Muscle layer of duodenum (tissue), 2 donors: ENCODE results near the gene HDAC4.

Experiments used
- H3K27ac ChIP-seq: one replicate; pipeline ENCODE4 v1.7.0; 2013; ENCODE audit warnings: mild to moderate bottlenecking, low read length
- H3K27me3 ChIP-seq: one replicate; pipeline ENCODE4 v1.7.0; 2013; ENCODE audit warnings: low read depth, mild to moderate bottlenecking, control low read depth, low read length
- H3K36me3 ChIP-seq, 2 donors: one replicate each; pipeline ENCODE4 v1.7.0; 2013; ENCODE audit warnings: low read length in 2 of 2, control low read depth in 1 of 2, mild to moderate bottlenecking in 1 of 2; ENCODE audit not compliant: insufficient read depth in 2 of 2, control insufficient read depth in 1 of 2
- H3K4me1 ChIP-seq, 2 donors: one replicate each; pipeline ENCODE4 v1.7.0; 2013; ENCODE audit warnings: low read length in 2 of 2, mild to moderate bottlenecking in 2 of 2, control low read depth in 1 of 2, moderate library complexity in 1 of 2; ENCODE audit not compliant: insufficient read depth in 2 of 2, control insufficient read depth in 1 of 2
- H3K4me3 ChIP-seq, 2 donors: one replicate each; pipeline ENCODE4 v1.7.0; 2013; ENCODE audit warnings: low read length in 2 of 2, low read depth in 1 of 2, mild to moderate bottlenecking in 1 of 2
- H3K9me3 ChIP-seq, 2 donors: one replicate each; pipeline ENCODE4 v1.7.0; 2013; ENCODE audit warnings: low read length in 2 of 2, control low read depth in 1 of 2, mild to moderate bottlenecking in 1 of 2; ENCODE audit not compliant: control insufficient read depth in 1 of 2
- donor health status: healthy.

Gene HDAC4

GRCh38 chr2:239307921-239308613 is 92.8 kb downstream of the HDAC4 start:
- Histone ChIP-seq H3K27ac (peak overlapping the region; percentile 68), H3K9me3 (no peaks in the 10 kb centered on the region), H3K4me3 (peak overlapping the region; percentile 56 to 62), H3K27me3 (no peaks in the 10 kb centered on the region), H3K36me3 (no peaks in the 10 kb centered on the region), H3K4me1 (peaks cover 27 to 77% of the 10 kb centered on the region in 2 donors)

- Histone ChIP-seq H3K27me3 (no peaks in the 10 kb centered on the region), H3K36me3 (no peaks in the 10 kb centered on the region), H3K9me3 (no peaks in the 10 kb centered on the region), H3K27ac (peak overlapping the region; percentile 68), H3K4me3 (peak overlapping the region; percentile 56 to 62), H3K4me1 (peaks cover 26 to 80% of the 10 kb centered on the region in 2 donors)
Observed at GRCh38 chr2:239307221-239307569, 93.6 kb downstream of the HDAC4 start.

GRCh38 chr2:239306274-239307220 is 94.3 kb downstream of the HDAC4 start:
- peaks cover 23 to 77% of the 10 kb centered on the region in 2 donors for H3K4me1 ChIP-seq
- H3K27ac ChIP-seq: peak overlapping the region; percentile 68
- no peaks in the 10 kb centered on the region for H3K36me3 ChIP-seq
- H3K9me3 ChIP-seq: no peaks in the 10 kb centered on the region
- H3K27me3 ChIP-seq: no peaks in the 10 kb centered on the region
- peak overlapping the region in 1 of 2 donors; percentile 62 for H3K4me3 ChIP-seq

GRCh38 chr2:239305771-239306170 is 95.0 kb downstream of the HDAC4 start:
- H3K4me3 ChIP-seq: peak overlapping the region in 1 of 2 donors; percentile 62
- H3K27ac ChIP-seq: no peak overlapping the region
- peaks cover 19 to 77% of the 10 kb centered on the region in 2 donors for H3K4me1 ChIP-seq
- no peaks in the 10 kb centered on the region for H3K27me3 ChIP-seq
- H3K9me3 ChIP-seq: no peaks in the 10 kb centered on the region
- H3K36me3 ChIP-seq: no peaks in the 10 kb centered on the region

- no peaks in the 10 kb centered on the region for H3K9me3 ChIP-seq
- no peaks in the 10 kb centered on the region for H3K27me3 ChIP-seq
- peak overlapping the region in 1 of 2 donors; percentile 23 for H3K4me3 ChIP-seq
- H3K36me3 ChIP-seq: no peaks in the 10 kb centered on the region
- peaks cover 16 to 72% of the 10 kb centered on the region in 2 donors for H3K4me1 ChIP-seq
- no peak overlapping the region for H3K27ac ChIP-seq
Observed at GRCh38 chr2:239305222-239305575, 95.6 kb downstream of the HDAC4 start.

GRCh38 chr2:239304533-239305221 is 96.1 kb downstream of the HDAC4 start:
- H3K4me3 ChIP-seq: peak overlapping the region; percentile 4 to 23
- H3K27me3 ChIP-seq: no peaks in the 10 kb centered on the region
- no peaks in the 10 kb centered on the region for H3K9me3 ChIP-seq
- peaks cover 11 to 69% of the 10 kb centered on the region in 2 donors for H3K4me1 ChIP-seq
- H3K36me3 ChIP-seq: no peaks in the 10 kb centered on the region
- no peak overlapping the region for H3K27ac ChIP-seq

GRCh38 chr2:239303711-239304532 is 96.9 kb downstream of the HDAC4 start:
- H3K4me3 ChIP-seq: peak overlapping the region; percentile 4 to 9
- no peaks in the 10 kb centered on the region for H3K36me3 ChIP-seq
- peak overlapping the region; percentile 53 for H3K27ac ChIP-seq
- no peaks in the 10 kb centered on the region for H3K27me3 ChIP-seq
- H3K4me1 ChIP-seq: peaks cover 14 to 70% of the 10 kb centered on the region in 2 donors
- H3K9me3 ChIP-seq: no peaks in the 10 kb centered on the region

GRCh38 chr2:239302808-239303557 is 97.8 kb downstream of the HDAC4 start:
- Histone ChIP-seq H3K27ac (no peak overlapping the region), H3K4me3 (no peak overlapping the region), H3K27me3 (no peaks in the 10 kb centered on the region), H3K4me1 (peaks cover 20 to 78% of the 10 kb centered on the region in 2 donors), H3K9me3 (no peaks in the 10 kb centered on the region), H3K36me3 (no peaks in the 10 kb centered on the region)

GRCh38 chr2:239302083-239302807 is 98.6 kb downstream of the HDAC4 start:
- no peak overlapping the region for H3K27ac ChIP-seq
- H3K4me1 ChIP-seq: peaks cover 27 to 76% of the 10 kb centered on the region in 2 donors
- H3K36me3 ChIP-seq: no peaks in the 10 kb centered on the region
- H3K27me3 ChIP-seq: no peaks in the 10 kb centered on the region
- no peaks in the 10 kb centered on the region for H3K9me3 ChIP-seq
- no peak overlapping the region for H3K4me3 ChIP-seq
